Measurements from ENCODE around the gene COL4A2. TPM values are rescaled to one million over a fixed set of nuclear protein-coding genes. Genes with fewer than 3 reads are reported as not detected.

COL4A2 gene
- total RNA-seq, 1 experiment from 2014 or later, result 1.6 TPM

DNA sequence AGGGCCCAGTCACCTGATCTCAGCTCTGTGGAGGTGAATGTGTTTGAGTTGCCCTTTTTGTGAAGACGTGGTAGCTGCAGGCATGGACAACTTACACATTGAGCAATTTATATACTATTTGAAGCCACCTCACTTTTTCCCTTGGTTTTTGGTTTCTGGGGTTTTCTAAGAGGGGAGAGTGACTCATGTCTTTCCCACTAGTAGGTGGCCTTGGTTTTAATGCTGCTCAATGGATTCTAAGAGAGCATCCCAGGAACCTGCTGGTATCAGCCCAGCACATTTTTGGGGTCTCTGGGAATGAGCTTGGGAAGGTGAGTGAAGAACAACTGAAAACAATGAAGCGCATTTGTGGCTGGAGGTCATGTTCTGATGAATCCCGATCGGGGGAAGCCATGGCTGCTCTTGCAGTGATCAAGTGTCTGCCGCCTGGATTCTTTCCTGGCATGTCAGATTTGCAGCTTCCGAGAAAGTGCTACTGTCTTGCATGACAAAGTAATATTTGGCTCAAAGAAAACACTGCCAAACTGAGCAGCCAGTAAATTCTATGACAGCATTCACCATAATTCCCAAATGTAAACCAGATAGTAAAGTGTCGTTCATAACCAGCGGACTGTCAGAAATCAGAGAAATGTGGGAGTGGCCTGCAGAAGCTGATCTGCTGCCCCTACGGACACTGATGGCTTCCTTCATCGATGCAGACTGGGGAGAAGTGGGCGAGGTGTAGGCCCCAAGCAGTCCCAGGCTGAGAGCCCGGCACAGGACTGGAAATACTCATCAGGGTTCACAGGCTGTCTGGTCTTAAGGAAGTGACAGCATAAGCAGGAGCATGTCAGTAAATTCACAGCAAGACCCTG, 98.7 kb downstream of the COL4A2 start:
- intact Hi-C loops (cut with micrococcal nuclease), result no loop called here
- H3K9me3 ChIP-seq (ENCODE audit: control insufficient read depth in 1 of 2, insufficient read depth in 1 of 2, low read depth in 1 of 2, low read length in 2 of 2), result no peaks in the 10 kb centered on the region
- ChIA-PET POLR2A (no interaction called here), RAD21 (ENCODE audit: low non-redundant PET in 1 of 2, low total read pairs in 2 of 2, uncharacterized antibody in 2 of 2, unreplicated experiment in 2 of 2) (no interaction called here), CTCF (no interaction called here)
- ATAC-seq (no peak), DNase-seq (ENCODE audit: low read depth, low spot score) (no peak)
- no peak for TF ChIP-seq YY1 (IDR thresholded peaks at IDR 0.05; ENCODE audit: extremely low read depth, insufficient replicate concordance, low read depth, low read length)
- no peak for TF ChIP-seq ZFX (IDR thresholded peaks at IDR 0.05)
- no peak for TF ChIP-seq JUND (IDR thresholded peaks at IDR 0.05)
- TF ChIP-seq ZBTB33 (IDR thresholded peaks at IDR 0.05; ENCODE audit: extremely low read depth, insufficient replicate concordance, low read length), result no peak
- no peak for TF ChIP-seq RAD21 (IDR thresholded peaks at IDR 0.05; ENCODE audit: low read depth)
- TF ChIP-seq POLR2A (IDR thresholded peaks at IDR 0.05; ENCODE audit: borderline replicate concordance, extremely low read depth, insufficient read depth, insufficient read length), result no peak
- TF ChIP-seq CEBPB (IDR thresholded peaks at IDR 0.05; ENCODE audit: low read depth), result no peak
- no peaks in the 10 kb centered on the region for H3K9me2 ChIP-seq (ENCODE audit: insufficient read depth)
- H3K79me2 ChIP-seq (ENCODE audit: insufficient read depth, low read length), result no peaks in the 10 kb centered on the region
- H3K36me3 ChIP-seq (ENCODE audit: control insufficient read depth in 1 of 2, insufficient read depth in 2 of 2, low read length in 2 of 2), result no peaks in the 10 kb centered on the region
- BruUV-seq (replicated peaks), result no TSS peak
- no peak overlapping the region for H3K9ac ChIP-seq (ENCODE audit: low read length)
- H3K27me3 ChIP-seq (ENCODE audit: insufficient read depth, low read length), result no peaks in the 10 kb centered on the region
- H3K4me3 ChIP-seq (replicated peaks in 1 of 2; ENCODE audit: low read depth in 1 of 2, low read length in 2 of 2), result no peak overlapping the region
- no peak overlapping the region for H2AFZ ChIP-seq (ENCODE audit: low read depth, low read length, poor library complexity, severe bottlenecking)
- H3K27ac ChIP-seq (ENCODE audit: low read depth, low read length), result no peak overlapping the region
- H4K20me1 ChIP-seq (ENCODE audit: insufficient read depth), result no peaks in the 10 kb centered on the region
- no peak overlapping the region for H3K4me2 ChIP-seq (ENCODE audit: low read length)
- H3K4me1 ChIP-seq (ENCODE audit: control insufficient read depth in 1 of 2, insufficient read depth in 2 of 2, low read length in 2 of 2), result peaks cover 0 to 13% of the 10 kb centered on the region in 2 experiments; a peak in 1 of 4 replicates

GRCh38 chr13:110407021-110407420, 99.9 kb downstream of the COL4A2 start:
- Histone ChIP-seq H3K9ac (ENCODE audit: low read length) (no peak overlapping the region), H3K9me3 (ENCODE audit: control insufficient read depth in 1 of 2, insufficient read depth in 1 of 2, low read depth in 1 of 2, low read length in 2 of 2) (no peaks in the 10 kb centered on the region), H2AFZ (ENCODE audit: low read depth, low read length, poor library complexity, severe bottlenecking) (no peak overlapping the region), H3K79me2 (ENCODE audit: insufficient read depth, low read length) (no peaks in the 10 kb centered on the region), H3K4me2 (ENCODE audit: low read length) (no peak overlapping the region), H3K9me2 (ENCODE audit: insufficient read depth) (no peaks in the 10 kb centered on the region), H3K4me1 (ENCODE audit: control insufficient read depth in 1 of 2, insufficient read depth in 2 of 2, low read length in 2 of 2) (peaks cover 3 to 17% of the 10 kb centered on the region in 2 experiments; a peak in 3 of 4 replicates), H3K36me3 (ENCODE audit: control insufficient read depth in 1 of 2, insufficient read depth in 2 of 2, low read length in 2 of 2) (no peaks in the 10 kb centered on the region), H3K27ac (ENCODE audit: low read depth, low read length) (no peak overlapping the region), H4K20me1 (ENCODE audit: insufficient read depth) (no peaks in the 10 kb centered on the region), H3K4me3 (replicated peaks in 1 of 2; ENCODE audit: low read depth in 1 of 2, low read length in 2 of 2) (no peak overlapping the region), H3K27me3 (ENCODE audit: insufficient read depth, low read length) (no peaks in the 10 kb centered on the region)
- ChIA-PET RAD21 (ENCODE audit: low non-redundant PET in 1 of 2, low total read pairs in 2 of 2, uncharacterized antibody in 2 of 2, unreplicated experiment in 2 of 2) (no interaction called here), POLR2A (no interaction called here), CTCF (no interaction called here)
- BruUV-seq (replicated peaks), result no TSS peak
- ATAC-seq (no peak), DNase-seq (ENCODE audit: low read depth, low spot score) (no peak)
- TF ChIP-seq YY1 (IDR thresholded peaks at IDR 0.05; ENCODE audit: extremely low read depth, insufficient replicate concordance, low read depth, low read length) (no peak), ZNF274 (IDR thresholded peaks at IDR 0.05; ENCODE audit: low read depth, low read length) (no peak), SIN3A (IDR thresholded peaks at IDR 0.05; ENCODE audit: low read depth) (no peak)
- intact Hi-C loops (cut with micrococcal nuclease), result no loop called here
